ENCODE measurements around the gene SNPH. TPM values are rescaled to one million over a fixed set of nuclear protein-coding genes. Genes with fewer than 3 reads are reported as not detected.

SNPH gene
- total RNA-seq, 1 donor from 2014 or later: 3.3 TPM

- Mint-ChIP-seq H3K36me3 (ENCODE audit: insufficient read depth) (peaks cover 24% of the 10 kb centered on the region), H3K4me3 (ENCODE audit: low read depth) (no peak overlapping the region), H3K9me3 (ENCODE audit: low read depth) (peaks cover 32% of the 10 kb centered on the region), H3K27ac (no peak overlapping the region), H3K27me3 (no peaks in the 10 kb centered on the region), H3K4me1 (ENCODE audit: low read depth) (no peaks in the 10 kb centered on the region)
- no peak for TF ChIP-seq CTCF (IDR thresholded peaks at IDR 0.05; ENCODE audit: unreplicated experiment)
- DNase-seq (ENCODE audit: low spot score, unreplicated experiment): no peak
Observed at GRCh38 chr20:1345756-1346093, 79.6 kb downstream of the SNPH start.

- no peak for TF ChIP-seq CTCF (IDR thresholded peaks at IDR 0.05; ENCODE audit: unreplicated experiment)
- Mint-ChIP-seq H3K36me3 (ENCODE audit: insufficient read depth) (peaks cover 31% of the 10 kb centered on the region), H3K4me1 (ENCODE audit: low read depth) (no peaks in the 10 kb centered on the region), H3K9me3 (ENCODE audit: low read depth) (peaks cover 40% of the 10 kb centered on the region), H3K27me3 (no peaks in the 10 kb centered on the region), H3K4me3 (ENCODE audit: low read depth) (no peak overlapping the region), H3K27ac (no peak overlapping the region)
- no peak for DNase-seq (ENCODE audit: low spot score, unreplicated experiment)
Observed at GRCh38 chr20:1346315-1346969, 80.3 kb downstream of the SNPH start.

GRCh38 chr20:1353956-1354355 lies 87.9 kb downstream of the SNPH start:
- no peak for TF ChIP-seq CTCF (IDR thresholded peaks at IDR 0.05; ENCODE audit: unreplicated experiment)
- Mint-ChIP-seq H3K9me3 (ENCODE audit: low read depth) (peaks cover 25% of the 10 kb centered on the region), H3K4me1 (ENCODE audit: low read depth) (no peaks in the 10 kb centered on the region), H3K36me3 (ENCODE audit: insufficient read depth) (peaks cover 53% of the 10 kb centered on the region), H3K27ac (no peak overlapping the region), H3K27me3 (no peaks in the 10 kb centered on the region), H3K4me3 (ENCODE audit: low read depth) (no peak overlapping the region)
- no peak for DNase-seq (ENCODE audit: low spot score, unreplicated experiment)

- peaks cover 4% of the 10 kb centered on the region for H3K9me3 Mint-ChIP-seq (ENCODE audit: low read depth)
- H3K36me3 Mint-ChIP-seq (ENCODE audit: insufficient read depth): peaks cover 47% of the 10 kb centered on the region
- no peak overlapping the region for H3K27ac Mint-ChIP-seq
- no peaks in the 10 kb centered on the region for H3K27me3 Mint-ChIP-seq
- TF ChIP-seq CTCF (IDR thresholded peaks at IDR 0.05; ENCODE audit: unreplicated experiment): no peak
- H3K4me3 Mint-ChIP-seq (ENCODE audit: low read depth): no peak overlapping the region
- no peak for DNase-seq (ENCODE audit: low spot score, unreplicated experiment)
- no peaks in the 10 kb centered on the region for H3K4me1 Mint-ChIP-seq (ENCODE audit: low read depth)
Observed at GRCh38 chr20:1357921-1358671, 92.0 kb downstream of the SNPH start.

Other genes starting within 250 kb of the SNPH start
- 92.5 and 94.5 TPM in 2 replicates for gene PSMF1, start 147.7 kb upstream of the SNPH start, total RNA-seq
- 15.6 and 21.9 TPM in 2 replicates for gene TMEM74B, start 81.3 kb upstream of the SNPH start, total RNA-seq
- gene C20orf202, start 62.8 kb upstream of the SNPH start, total RNA-seq: 0.26 and 0.27 TPM in 2 replicates
- gene RAD21L1, start 40.2 kb upstream of the SNPH start, total RNA-seq: not detected in 2 replicates
- gene SDCBP2, start 62.8 kb downstream of the SNPH start, total RNA-seq: 2.0 and 2.3 TPM in 2 replicates
- gene FKBP1A, start 126.8 kb downstream of the SNPH start, total RNA-seq: 149 and 160 TPM in 2 replicates
- gene NSFL1C, start 200.6 kb downstream of the SNPH start, total RNA-seq: 88.6 and 88.7 TPM in 2 replicates
- not detected in 2 replicates for gene SIRPB2, start 225.1 kb downstream of the SNPH start, total RNA-seq

Measured in progenitor cell of endocrine pancreas (in vitro differentiated cells).